Measurements from ENCODE around the gene MMP14. TPM values are rescaled to one million over a fixed set of nuclear protein-coding genes. Genes with fewer than 3 reads are reported as not detected.

MMP14 gene
- total and polyA plus RNA-seq, 2 of the 13 experiments (the other 11 are each of a cell fraction or from before 2014, with no cell fraction given) = 5.2 to 9.8 TPM

GRCh38 chr14:22872033-22872832 lies 35.8 kb downstream of the MMP14 start (continued):
- TF ChIP-seq ZNF362 (CRISPR knock-in tag; IDR thresholded peaks at IDR 0.05; ENCODE audit: borderline replicate concordance) (no peak), ZUFSP (CRISPR knock-in tag; IDR thresholded peaks at IDR 0.05; ENCODE audit: borderline replicate concordance) (no peak), ATF6 (CRISPR knock-in tag; conservative IDR thresholded peaks at IDR 0.05) (no peak), SOX5 (CRISPR knock-in tag; IDR thresholded peaks at IDR 0.05; ENCODE audit: borderline replicate concordance) (peak; percentile 58; the same call in 1 of the 2 replicates), ZNF510 (CRISPR knock-in tag; IDR thresholded peaks at IDR 0.05; ENCODE audit: low read depth) (peak; percentile 93; the same call in 1 of the 2 replicates), SNAPC5 (CRISPR knock-in tag; IDR thresholded peaks at IDR 0.05; ENCODE audit: borderline replicate concordance) (no peak), ZNF530 (CRISPR knock-in tag; IDR thresholded peaks at IDR 0.05; ENCODE audit: low read depth) (no peak), ZBTB20 (CRISPR knock-in tag; IDR thresholded peaks at IDR 0.05; ENCODE audit: borderline replicate concordance, low read depth) (peak; percentile 47; the same call in 1 of the 2 replicates), PRDM10 (CRISPR knock-in tag; IDR thresholded peaks at IDR 0.05; ENCODE audit: low read depth) (no peak; the same call in 1 of the 2 replicates)
